NCI-H2171 treated with DMSO at 0.1 percent for 48 hours (cell line): ENCODE data around the gene JAZF1.
A peak's percentile ranks its signal among the peaks of the same experiment; 100 is the strongest.

Experiments
- DNase-seq: peaks from one replicate; lab custom pipeline; 2025; lab: John Stamatoyannopoulos, UW

JAZF1 gene

GRCh38 chr7:28165961-28166955, 14.3 kb downstream of the JAZF1 start:
- no peak for DNase-seq

GRCh38 chr7:28165261-28165660, 15.3 kb downstream of the JAZF1 start:
- no peak for DNase-seq

GRCh38 chr7:28163949-28164348, 16.6 kb downstream of the JAZF1 start:
- no peak for DNase-seq

- DNase-seq, result peak; percentile 89
Observed at GRCh38 chr7:28161331-28161730, 19.3 kb downstream of the JAZF1 start.

GRCh38 chr7:28160551-28160991, 20.0 kb downstream of the JAZF1 start:
- DNase-seq, result no peak

GRCh38 chr7:28157831-28158416, 22.7 kb downstream of the JAZF1 start:
- no peak for DNase-seq

- no peak for DNase-seq
Observed at GRCh38 chr7:28157076-28157745, 23.4 kb downstream of the JAZF1 start.

- no peak for DNase-seq
Observed at GRCh38 chr7:28156401-28156800, 24.2 kb downstream of the JAZF1 start.

GRCh38 chr7:28155964-28156363, 24.6 kb downstream of the JAZF1 start:
- DNase-seq, result no peak

GRCh38 chr7:28155019-28155660, 25.5 kb downstream of the JAZF1 start:
- DNase-seq, result no peak

GRCh38 chr7:28152594-28152993, 28.0 kb downstream of the JAZF1 start:
- no peak for DNase-seq

GRCh38 chr7:28151965-28152364, 28.6 kb downstream of the JAZF1 start:
- DNase-seq, result no peak

- DNase-seq, result no peak
Observed at GRCh38 chr7:28149291-28150101, 31.1 kb downstream of the JAZF1 start.

GRCh38 chr7:28145931-28146330, 34.7 kb downstream of the JAZF1 start:
- DNase-seq, result no peak

- DNase-seq, result no peak
Observed at GRCh38 chr7:28145090-28145626, 35.4 kb downstream of the JAZF1 start.

GRCh38 chr7:28144266-28144665, 36.3 kb downstream of the JAZF1 start:
- DNase-seq, result peak; percentile 13

- no peak for DNase-seq
Observed at GRCh38 chr7:28142650-28143049, 37.9 kb downstream of the JAZF1 start.

- no peak for DNase-seq
Observed at GRCh38 chr7:28140979-28141378, 39.6 kb downstream of the JAZF1 start.

GRCh38 chr7:28138837-28139236, 41.8 kb downstream of the JAZF1 start:
- DNase-seq, result no peak

GRCh38 chr7:28137463-28137862, 43.1 kb downstream of the JAZF1 start:
- DNase-seq, result no peak

- no peak for DNase-seq
Observed at GRCh38 chr7:28136885-28137284, 43.7 kb downstream of the JAZF1 start.
